Measurements from ENCODE around the gene GLB1L.

DNA sequence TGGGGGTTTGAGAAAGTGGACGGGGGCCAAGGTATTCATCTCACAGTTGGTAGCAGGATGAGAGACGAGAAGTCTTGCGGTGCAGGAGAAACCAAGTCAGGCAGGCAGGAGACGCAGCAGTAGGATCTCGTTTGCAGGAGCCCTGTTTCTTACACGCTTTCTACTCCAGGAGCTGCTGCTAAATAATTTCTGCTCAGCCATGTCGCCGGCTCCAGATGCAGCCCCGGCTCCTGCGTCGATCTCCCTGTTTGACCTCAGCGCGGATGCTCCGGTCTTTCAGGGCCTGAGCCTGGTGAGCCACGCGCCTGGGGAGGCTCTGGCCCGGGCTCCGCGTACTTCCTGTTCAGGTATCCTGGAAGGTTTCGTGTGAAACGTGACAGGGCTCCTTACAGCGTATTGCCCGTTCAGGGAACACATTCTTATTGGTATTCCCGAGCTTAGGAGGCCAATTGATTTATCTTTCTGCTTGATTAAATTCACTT, 15.1 kb downstream of the GLB1L start:
- TF ChIP-seq, protein P1, sequence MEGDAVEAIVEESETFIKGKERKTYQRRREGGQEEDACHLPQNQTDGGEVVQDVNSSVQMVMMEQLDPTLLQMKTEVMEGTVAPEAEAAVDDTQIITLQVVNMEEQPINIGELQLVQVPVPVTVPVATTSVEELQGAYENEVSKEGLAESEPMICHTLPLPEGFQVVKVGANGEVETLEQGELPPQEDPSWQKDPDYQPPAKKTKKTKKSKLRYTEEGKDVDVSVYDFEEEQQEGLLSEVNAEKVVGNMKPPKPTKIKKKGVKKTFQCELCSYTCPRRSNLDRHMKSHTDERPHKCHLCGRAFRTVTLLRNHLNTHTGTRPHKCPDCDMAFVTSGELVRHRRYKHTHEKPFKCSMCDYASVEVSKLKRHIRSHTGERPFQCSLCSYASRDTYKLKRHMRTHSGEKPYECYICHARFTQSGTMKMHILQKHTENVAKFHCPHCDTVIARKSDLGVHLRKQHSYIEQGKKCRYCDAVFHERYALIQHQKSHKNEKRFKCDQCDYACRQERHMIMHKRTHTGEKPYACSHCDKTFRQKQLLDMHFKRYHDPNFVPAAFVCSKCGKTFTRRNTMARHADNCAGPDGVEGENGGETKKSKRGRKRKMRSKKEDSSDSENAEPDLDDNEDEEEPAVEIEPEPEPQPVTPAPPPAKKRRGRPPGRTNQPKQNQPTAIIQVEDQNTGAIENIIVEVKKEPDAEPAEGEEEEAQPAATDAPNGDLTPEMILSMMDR (IDR thresholded peaks at IDR 0.05): no peak
- no peak for TF ChIP-seq ZFX (IDR thresholded peaks at IDR 0.05; ENCODE audit: borderline replicate concordance)

Measured in 22Rv1 (cell line).